GM18520 (cell line): ENCODE results near the gene SLC35G3.
"Not testable (repeated sequence)": the region's sequence is repeated elsewhere in the genome, so short reads cannot be mapped to it uniquely, and the experiment has no call there.

ENCODE experiments used
- ATAC-seq: cut with Tn5 transposase; IDR thresholded peaks from one replicate; pipeline ENCODE4 v1.9.1; 2021; ENCODE audit not compliant: unreplicated experiment

Gene SLC35G3

GRCh38 chr17:35194001-35194400 is at the start of gene SLC35G3:
TSS of gene SLC35G3 (minus strand) at chr17:35194393. CDS start at chr17:35194307, 86 bp downstream.
- not testable (repeated sequence) for ATAC-seq

- ATAC-seq: no peak
These were observed 49.6 kb upstream of the SLC35G3 start for GRCh38 chr17:35243561-35244340.

- ATAC-seq: peak; percentile 72
These were observed 48.8 kb upstream of the SLC35G3 start, which contains the start of gene SLFN5 for GRCh38 chr17:35242805-35243560. TSS of gene SLFN5 (plus strand) at chr17:35243072. CDS start at chr17:35258691, 15,619 bp downstream.

- ATAC-seq: peak; percentile 35
These were observed 48.1 kb upstream of the SLC35G3 start for GRCh38 chr17:35242158-35242804.

- ATAC-seq: no peak
These were observed 47.3 kb upstream of the SLC35G3 start for GRCh38 chr17:35241520-35241919.

- no peak for ATAC-seq
These were observed 46.7 kb upstream of the SLC35G3 start for GRCh38 chr17:35240861-35241260.

- ATAC-seq: no peak
These were observed 45.6 kb upstream of the SLC35G3 start for GRCh38 chr17:35239823-35240222.

GRCh38 chr17:35238821-35239220 is 44.6 kb upstream of the SLC35G3 start:
- ATAC-seq: no peak

- no peak for ATAC-seq
These were observed 42.6 kb upstream of the SLC35G3 start for GRCh38 chr17:35236821-35237220.

- ATAC-seq: no peak
These were observed 41.7 kb upstream of the SLC35G3 start for GRCh38 chr17:35235917-35236316.

GRCh38 chr17:35235289-35235688 is 41.1 kb upstream of the SLC35G3 start:
- ATAC-seq: no peak

- ATAC-seq: not testable (repeated sequence)
These were observed 40.1 kb upstream of the SLC35G3 start for GRCh38 chr17:35234315-35234714.

GRCh38 chr17:35229638-35230037 is 35.4 kb upstream of the SLC35G3 start:
- ATAC-seq: no peak

GRCh38 chr17:35227546-35227945 is 33.4 kb upstream of the SLC35G3 start:
- ATAC-seq: no peak

- no peak for ATAC-seq
These were observed 30.2 kb upstream of the SLC35G3 start for GRCh38 chr17:35224436-35224835.

- no peak for ATAC-seq
These were observed 28.3 kb upstream of the SLC35G3 start for GRCh38 chr17:35222452-35222851.

GRCh38 chr17:35218915-35219314 is 24.7 kb upstream of the SLC35G3 start:
- no peak for ATAC-seq

- no peak for ATAC-seq
These were observed 22.9 kb upstream of the SLC35G3 start for GRCh38 chr17:35217107-35217506.

- no peak for ATAC-seq
These were observed 20.6 kb upstream of the SLC35G3 start for GRCh38 chr17:35214631-35215273.

GRCh38 chr17:35214192-35214591 is 20.0 kb upstream of the SLC35G3 start:
- no peak for ATAC-seq

- ATAC-seq: no peak
These were observed 19.3 kb upstream of the SLC35G3 start for GRCh38 chr17:35213412-35213940.
